IMR-90 (cell line): ENCODE data around the gene CWC15. TPM values are rescaled to one million over a fixed set of nuclear protein-coding genes. Genes with fewer than 3 reads are reported as not detected.

ENCODE experiments used
- ATAC-seq: fragments of 200-7000 bp; cut with Tn5 transposase; 2 replicates; pipeline ENCODE4 v1.9.1; 2020; ENCODE audit warnings: low read depth, mild to moderate bottlenecking, moderate library complexity
- BruUV-seq: library from RNA; stranded (reverse); fragments of 400-500 nt; replicated peaks from 2 replicates; lab custom pipeline; 2021; lab: Mats Ljungman, UMichigan
- CTCF ChIA-PET: fragments of 300-600 bp; formaldehyde crosslinking; extraction: SDS; loops from one replicate; lab custom pipeline; 2021; ENCODE audit warnings: antibody characterized with exemption; lab: Yijun Ruan, JAX
- POLR2A ChIA-PET: fragments of 300-600 bp; sonication (Branson Sonifier 250); formaldehyde crosslinking; loops from one replicate; lab custom pipeline; 2022; ENCODE audit warnings: antibody characterized with exemption; ENCODE audit not compliant: unreplicated experiment; lab: Charles Lee
- DNase-seq: peaks from one replicate; pipeline ENCODE4 v3.0.0; 2013
- H2AFZ ChIP-seq: replicated peaks from 2 replicates; pipeline ENCODE3; 2013; ENCODE audit warnings: low read length, mild to moderate bottlenecking; ENCODE audit not compliant: poor library complexity
- H2AK5ac ChIP-seq: 2 replicates; pipeline ENCODE4 v1.6.1; 2013; ENCODE audit warnings: low read depth, low read length, inconsistent platforms
- H2AK9ac ChIP-seq: replicated peaks from 2 replicates; pipeline ENCODE3; 2013; ENCODE audit warnings: mild to moderate bottlenecking, low read depth, low read length, moderate library complexity; ENCODE audit not compliant: poor library complexity
- H2BK120ac ChIP-seq: 2 replicates; pipeline ENCODE4 v1.6.1; 2013; ENCODE audit warnings: low read depth, low read length, inconsistent platforms
- H2BK15ac ChIP-seq: 3 replicates; pipeline ENCODE4 v1.6.1; 2013; ENCODE audit warnings: low read depth, low read length, inconsistent platforms
- H2BK20ac ChIP-seq: 2 replicates; pipeline ENCODE4 v1.6.1; 2013; ENCODE audit warnings: low read depth, mild to moderate bottlenecking, inconsistent platforms, low read length, moderate library complexity
- H2BK5ac ChIP-seq: 2 replicates; pipeline ENCODE4 v1.6.1; 2013; ENCODE audit warnings: mild to moderate bottlenecking, low read depth, low read length, inconsistent platforms; ENCODE audit not compliant: poor library complexity, severe bottlenecking
- H3K14ac ChIP-seq: replicated peaks from 2 replicates; pipeline ENCODE4 v1.6.1; 2013; ENCODE audit warnings: low read depth, low read length, inconsistent platforms
- H3K18ac ChIP-seq: 2 replicates; pipeline ENCODE4 v1.6.1; 2013; ENCODE audit warnings: low read depth, low read length, control low read depth
- H3K23ac ChIP-seq: 2 replicates; pipeline ENCODE4 v1.6.1; 2013; ENCODE audit warnings: low read depth, low read length, inconsistent platforms
- H3K27ac ChIP-seq: 2 replicates; pipeline ENCODE4 v1.5.1; 2013; ENCODE audit warnings: mild to moderate bottlenecking, control low read depth, low read length; ENCODE audit not compliant: insufficient read depth
- H3K27me3 ChIP-seq: 2 replicates; pipeline ENCODE4 v1.6.1; 2013; ENCODE audit warnings: low read length; ENCODE audit not compliant: control insufficient read depth, insufficient read depth
- H3K36me3 ChIP-seq: 2 replicates; pipeline ENCODE4 v1.6.1; 2013; ENCODE audit warnings: low read length, mixed read lengths; ENCODE audit not compliant: control insufficient read depth, insufficient read depth
- H3K4ac ChIP-seq: 2 replicates; pipeline ENCODE4 v1.6.1; 2013; ENCODE audit warnings: low read depth, low read length, inconsistent platforms
- H3K4me1 ChIP-seq: 2 replicates; pipeline ENCODE4 v1.6.1; 2013; ENCODE audit warnings: low read length, mixed read lengths; ENCODE audit not compliant: control insufficient read depth, insufficient read depth
- H3K4me2 ChIP-seq: 2 replicates; pipeline ENCODE4 v1.6.1; 2013; ENCODE audit warnings: low read depth, mild to moderate bottlenecking, control low read depth, low read length, moderate library complexity
- H3K4me3 ChIP-seq: 2 replicates; pipeline ENCODE4 v1.5.1; 2013; ENCODE audit warnings: low read depth, mild to moderate bottlenecking, control low read depth, low read length, moderate library complexity; ENCODE audit not compliant: insufficient read depth
- H3K56ac ChIP-seq: 2 replicates; pipeline ENCODE4 v1.6.1; 2013; ENCODE audit warnings: low read length, inconsistent platforms; ENCODE audit not compliant: insufficient read depth; ENCODE audit errors: extremely low read depth
- H3K79me1 ChIP-seq, 2 experiments: 2 replicates each; pipeline ENCODE4 v1.6.1; 2013; ENCODE audit warnings: low read length in 2 of 2, inconsistent platforms in 1 of 2, low read depth in 1 of 2
- H3K9ac ChIP-seq: 2 replicates; pipeline ENCODE4 v1.6.1; 2013; ENCODE audit warnings: low read depth, low read length, control low read depth
- H3K9me1 ChIP-seq: 2 replicates; pipeline ENCODE4 v1.6.1; 2013; ENCODE audit warnings: low read length, inconsistent platforms; ENCODE audit not compliant: insufficient read depth
- H3K9me3 ChIP-seq: 2 replicates; pipeline ENCODE4 v1.6.1; 2013; ENCODE audit warnings: low read length; ENCODE audit not compliant: control insufficient read depth, insufficient read depth
- H4K20me1 ChIP-seq: 2 replicates; pipeline ENCODE4 v1.6.1; 2013; ENCODE audit warnings: low read length, inconsistent platforms; ENCODE audit not compliant: insufficient read depth
- H4K5ac ChIP-seq: 2 replicates; pipeline ENCODE4 v1.6.1; 2013; ENCODE audit warnings: mild to moderate bottlenecking, low read depth, low read length, control low read depth
- H4K8ac ChIP-seq, 2 experiments: 2 replicates each; pipeline ENCODE4 v1.6.1; 2013; ENCODE audit warnings: low read depth in 2 of 2, low read length in 2 of 2, control low read depth in 1 of 2, inconsistent platforms in 1 of 2
- H4K91ac ChIP-seq: 2 replicates; pipeline ENCODE4 v1.6.1; 2013; ENCODE audit warnings: low read depth, low read length, inconsistent platforms; ENCODE audit not compliant: insufficient read depth
- BHLHE40 ChIP-seq: fragments of 150-350 bp; IDR thresholded peaks from 2 replicates; pipeline ENCODE4 v1.6.1; 2016; ENCODE audit warnings: mild to moderate bottlenecking, low read depth, low read length
- CEBPB ChIP-seq: IDR thresholded peaks from 2 replicates; pipeline ENCODE4 v1.6.1; 2012; ENCODE audit warnings: low read depth, low read length, improper control_type of control experiment
- CHD1 ChIP-seq: IDR thresholded peaks from 2 replicates; pipeline ENCODE4 v1.6.1; 2012; ENCODE audit warnings: low read depth, low read length, improper control_type of control experiment
- CTCF ChIP-seq: conservative IDR thresholded peaks from 2 replicates; pipeline ENCODE4 v1.5.1; 2012; ENCODE audit warnings: mild to moderate bottlenecking, low read depth, low read length, improper control_type of control experiment
- ELK1 ChIP-seq: fragments of 150-350 bp; IDR thresholded peaks from 2 replicates; pipeline ENCODE4 v1.6.1; 2016; ENCODE audit warnings: low read depth, mild to moderate bottlenecking, low read length, moderate library complexity, borderline replicate concordance
- FOS ChIP-seq: fragments of 150-350 bp; IDR thresholded peaks from 2 replicates; pipeline ENCODE4 v1.6.1; 2016; ENCODE audit warnings: low read depth, low read length
- MAFK ChIP-seq: IDR thresholded peaks from 2 replicates; pipeline ENCODE4 v1.6.1; 2012; ENCODE audit warnings: low read depth, low read length, improper control_type of control experiment
- MAZ ChIP-seq: IDR thresholded peaks from 2 replicates; pipeline ENCODE4 v1.6.1; 2012; ENCODE audit warnings: low read depth, mild to moderate bottlenecking, low read length, improper control_type of control experiment, moderate library complexity, borderline replicate concordance
- MXI1 ChIP-seq: IDR thresholded peaks from 2 replicates; pipeline ENCODE4 v1.6.1; 2012; ENCODE audit warnings: low read depth, mild to moderate bottlenecking, low read length, moderate library complexity, borderline replicate concordance
- NFE2L2 ChIP-seq: fragments of 150-350 bp; IDR thresholded peaks from 2 replicates; pipeline ENCODE4 v1.6.1; 2016; ENCODE audit warnings: low read depth, mild to moderate bottlenecking, low read length
- POLR2A ChIP-seq: IDR thresholded peaks from 2 replicates; pipeline ENCODE4 v1.6.1; 2012; ENCODE audit warnings: mild to moderate bottlenecking, low read depth, low read length
- RAD21 ChIP-seq: IDR thresholded peaks from 2 replicates; pipeline ENCODE4 v1.6.1; 2012; ENCODE audit warnings: low read length, improper control_type of control experiment
- RCOR1 ChIP-seq: IDR thresholded peaks from 2 replicates; pipeline ENCODE4 v1.6.1; 2012; ENCODE audit warnings: mild to moderate bottlenecking, low read length, improper control_type of control experiment; ENCODE audit not compliant: insufficient replicate concordance
- RFX5 ChIP-seq: IDR thresholded peaks from 2 replicates; pipeline ENCODE4 v1.8.0; 2012; ENCODE audit warnings: low read depth, mild to moderate bottlenecking, low read length, moderate library complexity
- SMC3 ChIP-seq: fragments of 150-350 bp; IDR thresholded peaks from 2 replicates; pipeline ENCODE4 v1.6.1; 2016; ENCODE audit warnings: low read depth, mild to moderate bottlenecking, antibody characterized with exemption, low read length, moderate library complexity
- USF2 ChIP-seq: fragments of 150-350 bp; IDR thresholded peaks from 2 replicates; pipeline ENCODE4 v1.6.1; 2017; ENCODE audit warnings: mild to moderate bottlenecking, antibody characterized with exemption, low read length, low read depth
- WGBS, 2 experiments: methylation state at CpG; one replicate each; pipeline versions ENCODE4 v1.1.5 to v1.1.7; 2013; ENCODE audit warnings: missing lambda C conversion rate in 2 of 2; ENCODE audit not compliant: insufficient read length in 1 of 2; ENCODE audit errors: extremely low coverage in 2 of 2; 5-methylcytosine and 5-hydroxymethylcytosine counted together
- dilution Hi-C: fragments of 300-500 bp; cut with HindIII; formaldehyde crosslinking; loops from one replicate; pipeline ENCODE4 v1.14.3; 2018; ENCODE audit warnings: low sequenced_read_pairs; ENCODE audit not compliant: unreplicated experiment
- in situ Hi-C: fragments of 300-500 bp; cut with MboI; formaldehyde crosslinking; loops from 3 replicates; pipeline ENCODE4 v1.14.3; 2019; ENCODE audit warnings: low sequenced_read_pairs, inconsistent platforms, mixed read lengths
- intact Hi-C: fragments of 100-400 bp; cut with micrococcal nuclease; formaldehyde crosslinking; loops from 2 replicates; pipeline ENCODE4 v1.10.0; 2022
- polyA plus RNA-seq, 3 experiments: library from polyadenylated mRNA; depleted of rRNA; stranded (reverse); fragments of >200 nt; gene quantifications; 2 replicates each; pipeline ENCODE4 v1.2.3, GENCODE V29; 2012; ENCODE audit warnings: low replicate concordance in 1 of 3
- total RNA-seq: library from RNA; depleted of rRNA; stranded (reverse); fragments of >200 nt; gene quantifications from 2 replicates; pipeline ENCODE4 v1.2.3, GENCODE V29; 2012

Gene CWC15
- total and polyA plus RNA-seq, 2 of the 4 experiments (the other 2 are of a cell fraction) = 38.4 to 48.6 TPM

- H3K27ac ChIP-seq = no peak overlapping the region
- DNase-seq = no peak
- no peak overlapping the region for H3K23ac ChIP-seq
- no peak overlapping the region for H3K4me2 ChIP-seq
- H3K27me3 ChIP-seq = 0 out of 2 replicates have a peak, but pooled peaks cover 1% of the 10 kb centered on the region
- no peak overlapping the region for H2AK9ac ChIP-seq
- no peak overlapping the region for H4K5ac ChIP-seq
- H3K9me3 ChIP-seq = no peaks in the 10 kb centered on the region
- ChIA-PET POLR2A (no interaction called here), CTCF (no interaction called here)
- ATAC-seq = no peak
- no peak overlapping the region for H4K91ac ChIP-seq
- no peak overlapping the region for H2AFZ ChIP-seq
- no peak overlapping the region for H3K4ac ChIP-seq
- no peak overlapping the region for H2BK15ac ChIP-seq
- no peaks in the 10 kb centered on the region for H3K79me1 ChIP-seq
- no peaks in the 10 kb centered on the region for H3K36me3 ChIP-seq
- no peak overlapping the region for H3K56ac ChIP-seq
- no peaks in the 10 kb centered on the region for H3K4me1 ChIP-seq
- no peak overlapping the region for H2BK20ac ChIP-seq
- in situ Hi-C loops = no loop called here
- H3K14ac ChIP-seq = no peak overlapping the region
- H3K9me1 ChIP-seq = no peaks in the 10 kb centered on the region
- H3K18ac ChIP-seq = no peak overlapping the region
- H2BK120ac ChIP-seq = no peak overlapping the region
- WGBS, 2 experiments = no CpG with 5 or more reads among the region's 6 CpGs
- H2AK5ac ChIP-seq = no peak overlapping the region
- no peak for TF ChIP-seq CTCF
- no peak for TF ChIP-seq CHD1
- TF ChIP-seq RAD21 = no peak
- no peak for TF ChIP-seq FOS
- TF ChIP-seq BHLHE40 = no peak
- no peak for TF ChIP-seq POLR2A
- no peak for TF ChIP-seq USF2
- no peak for TF ChIP-seq MAFK
- TF ChIP-seq MXI1 = no peak
- no peak for TF ChIP-seq CEBPB
- TF ChIP-seq MAZ = no peak
- no peak for TF ChIP-seq SMC3
- TF ChIP-seq ELK1 = no peak
- no peak for TF ChIP-seq RCOR1
- no peak for TF ChIP-seq RFX5
- no peak for TF ChIP-seq NFE2L2
- H4K20me1 ChIP-seq = no peaks in the 10 kb centered on the region
- no peak overlapping the region for H3K4me3 ChIP-seq
- no TSS peak for BruUV-seq
- no peak overlapping the region for H4K8ac ChIP-seq
- dilution Hi-C loops = no loop called here
- intact Hi-C loops = no loop called here
- H3K9ac ChIP-seq = no peak overlapping the region
- H2BK5ac ChIP-seq = no peak overlapping the region
Observed at GRCh38 chr11:94997437-94997836, 24.1 kb upstream of the CWC15 start.
